RCC 7860 (cell line): ENCODE results near the gene TAOK1.
"Not testable (repeated sequence)": the region's sequence is repeated elsewhere in the genome, so short reads cannot be mapped to it uniquely, and the experiment has no call there.

Experiments
- DNase-seq: peaks from one replicate; pipeline ENCODE4 v3.0.0-alpha.2; 2015; ENCODE audit warnings: low spot score
- FAIRE-seq: peaks from 2 replicates; lab custom pipeline; 2012; peaks lifted over from hg19 to GRCh38; lab: Jason Lieb, UNC

TAOK1 gene

DNA sequence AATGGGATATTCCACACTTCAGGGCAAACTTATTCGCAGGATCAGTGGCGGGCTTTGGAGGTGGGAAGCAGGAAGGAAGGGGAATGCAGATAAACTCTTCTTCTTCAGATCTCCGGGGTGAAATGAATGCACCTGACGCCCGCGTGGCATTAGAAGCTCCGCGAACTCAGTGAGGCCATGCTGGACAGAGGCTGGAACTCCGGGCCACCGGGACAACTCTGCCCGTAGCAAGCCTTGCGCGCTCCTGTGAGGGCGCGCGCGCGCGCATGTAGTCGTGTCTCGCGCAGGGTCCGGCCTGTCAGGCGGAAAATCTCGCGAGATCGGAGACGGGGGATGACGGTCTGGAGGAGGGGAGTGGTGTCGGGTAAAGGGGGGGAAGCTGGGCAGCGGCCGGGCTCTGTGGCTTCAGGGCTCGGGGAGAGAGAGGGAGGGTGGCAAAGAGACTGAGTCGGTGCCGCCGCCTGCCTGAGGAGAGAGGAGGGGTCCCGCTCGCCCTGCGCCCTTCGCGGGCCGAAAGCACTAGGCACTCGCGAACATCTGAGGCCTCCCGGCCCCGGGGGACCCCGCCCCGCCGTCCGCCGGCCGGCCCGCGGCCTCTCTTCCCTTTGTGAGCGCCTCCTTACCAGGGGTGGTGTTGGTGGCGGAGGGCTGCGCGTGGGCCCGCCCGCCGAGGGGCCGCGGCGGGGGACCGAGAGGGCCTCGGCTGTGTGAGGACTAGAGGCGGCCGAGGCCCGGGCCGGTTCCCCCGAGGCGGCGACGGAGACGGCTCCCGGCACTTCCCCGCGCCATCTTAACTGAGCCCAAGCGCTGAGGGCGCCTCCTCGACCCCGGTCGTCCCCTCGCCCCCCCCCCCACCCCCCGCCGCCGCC, at the start of gene TAOK1:
TAOK1 (plus strand) TSS at position 382 of the 869 bp plus-strand sequence. CDS start 61,186 bp downstream, outside the sequence.
- FAIRE-seq = peak; percentile 80

DNA sequence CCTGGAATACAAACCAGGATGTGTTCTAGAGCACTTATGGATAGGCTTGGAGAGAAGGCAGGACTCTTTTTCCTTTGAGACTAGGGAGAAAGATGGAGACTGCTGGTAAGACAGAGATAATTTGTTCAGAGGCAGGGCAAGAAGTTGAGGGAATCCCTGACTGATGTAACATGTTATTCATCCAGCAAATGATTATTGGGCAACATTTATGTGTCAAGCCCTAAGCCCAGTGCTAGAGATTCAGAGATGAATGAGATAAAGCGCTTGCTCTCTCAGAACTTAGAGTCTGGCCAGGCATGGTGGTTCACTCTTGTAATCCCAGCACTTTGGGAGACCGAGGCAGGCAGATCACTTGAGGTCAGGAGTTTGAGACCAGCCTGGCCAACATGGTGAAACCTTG, 48.4 kb upstream of the TAOK1 start:
- no peak for DNase-seq
- no peak for FAIRE-seq

More for the DNA sequence above, at the start of gene TAOK1:
- peak; percentile 93 for DNase-seq

DNA sequence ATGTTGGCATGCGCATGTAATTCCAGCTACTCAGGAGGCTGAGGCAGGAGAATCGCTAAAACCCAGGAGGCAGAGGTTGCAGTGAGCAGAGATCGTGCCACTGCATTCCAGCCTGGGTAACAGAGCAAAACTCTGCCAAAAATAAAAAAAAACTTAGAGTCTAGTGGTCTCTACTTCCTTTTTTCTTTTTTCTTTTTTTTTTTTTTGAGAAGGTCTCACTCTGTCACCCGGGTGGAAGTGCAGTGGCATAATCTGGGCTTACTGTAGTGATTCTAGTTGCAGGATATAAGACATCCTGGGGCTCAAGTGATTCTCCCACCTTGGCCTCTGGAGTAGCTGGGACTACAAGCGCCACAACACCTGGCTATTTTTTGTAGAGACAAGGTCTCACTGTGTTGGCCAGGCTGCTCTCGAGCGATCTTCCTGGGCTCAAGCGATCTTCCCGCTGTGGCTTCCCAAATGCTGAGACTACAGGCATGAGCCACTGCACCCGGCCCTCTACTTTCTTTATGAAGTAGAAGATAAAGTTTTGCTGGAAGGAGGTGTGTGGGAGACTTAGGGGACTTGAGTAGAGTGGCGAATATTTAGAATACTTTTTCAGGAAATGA, 47.9 kb upstream of the TAOK1 start:
- DNase-seq = no peak
- no peak for FAIRE-seq

DNA sequence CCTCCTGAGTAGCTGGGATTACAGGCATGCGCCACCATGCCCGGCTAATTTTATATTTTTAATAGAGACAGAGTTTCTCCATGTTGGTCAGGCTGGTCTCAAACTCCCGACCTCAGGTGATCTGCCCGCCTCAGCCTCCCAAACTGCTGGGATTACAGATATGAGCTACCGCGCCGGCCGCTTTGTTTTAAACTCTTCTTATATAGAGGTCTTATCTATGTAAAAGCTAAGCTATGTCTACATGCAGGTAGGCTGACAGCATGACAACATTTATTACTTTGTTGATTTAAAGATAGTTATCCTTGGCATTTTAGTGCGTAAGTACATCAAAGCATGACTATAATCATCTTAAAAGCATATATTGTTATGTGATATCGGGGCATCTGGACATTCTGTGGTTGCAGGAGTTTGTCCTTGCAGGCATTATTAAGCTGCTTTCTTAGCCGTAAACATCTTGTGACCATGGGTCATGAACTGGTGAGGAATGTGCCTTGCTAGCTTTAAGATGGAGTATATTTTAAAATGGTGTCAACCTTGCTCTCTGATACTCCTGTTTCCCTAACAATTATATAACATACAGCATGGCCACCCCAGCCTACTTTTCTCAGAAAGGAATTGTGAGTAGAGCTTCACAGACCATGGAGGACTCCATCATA, 45.8 kb upstream of the TAOK1 start:
- FAIRE-seq (no peak), DNase-seq (no peak)

DNA sequence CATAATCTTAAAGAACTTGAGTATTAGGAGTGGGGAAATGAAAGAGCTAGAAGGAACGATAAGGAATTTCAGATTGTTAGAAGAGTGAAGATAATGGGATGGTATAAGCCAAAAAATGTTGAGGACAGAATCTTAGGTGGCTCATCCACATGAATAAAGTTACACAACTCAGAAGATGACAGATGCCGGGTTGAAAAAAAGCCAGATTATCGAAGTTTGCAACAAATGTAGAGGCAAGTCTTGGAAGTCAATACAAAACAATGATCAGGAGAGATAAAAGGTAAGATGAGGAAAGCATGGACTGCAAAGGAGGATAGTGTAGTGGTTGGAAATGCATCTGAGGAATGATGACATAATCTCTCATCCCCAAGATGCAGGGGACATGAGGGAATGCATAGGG, 45.1 kb upstream of the TAOK1 start:
- DNase-seq = no peak
- no peak for FAIRE-seq

DNA sequence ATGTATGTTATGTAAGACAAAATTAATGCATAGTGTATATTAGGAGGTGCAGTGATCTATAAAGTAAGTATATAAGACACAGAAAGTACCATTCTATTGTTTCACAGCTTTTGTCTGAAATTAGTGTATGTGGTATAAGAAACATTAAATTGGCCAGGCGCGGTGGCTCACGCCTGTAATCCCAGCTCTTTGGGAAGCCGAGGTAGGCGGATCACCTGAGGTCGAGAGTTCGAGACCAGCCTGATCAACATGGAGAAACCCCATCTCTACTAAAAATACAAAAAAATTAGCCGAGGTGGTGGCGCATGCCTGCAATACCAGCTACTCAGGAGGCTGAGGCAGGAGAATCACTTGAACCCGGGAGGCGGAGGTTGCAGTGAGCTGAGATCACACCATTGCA, 44.7 kb upstream of the TAOK1 start:
- not testable (repeated sequence) for FAIRE-seq, DNase-seq

DNA sequence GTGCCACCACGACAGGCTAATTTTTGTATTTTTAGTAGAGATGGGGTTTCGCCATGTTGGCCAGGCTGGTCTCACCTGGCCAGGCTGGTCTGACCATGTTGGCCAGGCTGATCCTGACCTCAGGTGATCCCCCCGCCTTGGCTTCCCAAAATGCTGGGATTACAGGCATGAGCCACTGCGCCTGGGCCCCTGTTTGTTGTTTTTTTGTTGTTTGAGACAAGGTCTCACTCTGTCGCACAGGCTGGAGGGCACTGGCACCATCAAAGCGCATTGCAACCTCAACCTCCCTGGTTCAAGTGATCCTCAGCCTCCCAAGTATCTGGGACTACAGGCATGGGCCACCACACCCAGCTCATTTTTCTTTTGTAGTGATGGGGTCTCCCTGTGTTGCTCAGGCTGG, 43.7 kb upstream of the TAOK1 start:
- FAIRE-seq = no peak

DNA sequence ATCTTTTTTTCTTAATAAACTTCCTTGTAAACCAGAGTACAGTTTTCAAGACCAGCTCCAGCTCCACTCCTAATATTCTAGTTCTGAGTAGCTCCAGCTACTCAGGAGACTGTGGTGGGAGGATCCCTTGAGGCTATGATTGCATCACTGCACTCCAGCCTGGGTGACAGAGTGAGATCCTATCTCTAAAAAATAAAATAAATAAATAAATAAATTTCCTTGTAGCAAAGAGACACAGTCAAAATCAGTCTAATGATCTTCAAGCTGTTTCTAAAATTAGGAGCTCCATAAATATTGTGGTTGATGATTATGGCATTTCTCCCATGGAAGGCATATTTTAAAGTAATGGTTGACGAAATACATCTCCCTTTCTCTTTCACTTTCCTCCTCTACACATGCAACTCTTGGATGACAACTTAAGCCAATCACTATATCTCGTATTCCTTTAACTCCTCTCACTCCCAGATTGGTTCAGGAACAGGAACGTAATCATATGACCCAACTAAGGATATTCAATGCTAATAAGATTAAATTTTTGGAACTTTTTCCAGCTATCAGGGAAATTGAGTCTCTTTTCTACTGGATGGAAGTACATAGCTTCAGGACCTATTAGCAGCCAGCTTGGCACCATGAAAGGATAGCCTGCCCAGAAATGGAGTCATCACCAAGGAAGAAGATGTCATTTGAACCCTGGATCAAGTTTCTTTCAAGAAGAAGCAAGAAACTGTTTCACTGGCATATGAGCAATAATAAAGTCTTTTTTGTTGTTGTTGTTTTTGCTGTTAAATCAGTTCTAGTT, 42.1 kb upstream of the TAOK1 start:
- DNase-seq (no peak), FAIRE-seq (no peak)

More for the DNA sequence above, 43.7 kb upstream of the TAOK1 start:
- no peak for DNase-seq

DNA sequence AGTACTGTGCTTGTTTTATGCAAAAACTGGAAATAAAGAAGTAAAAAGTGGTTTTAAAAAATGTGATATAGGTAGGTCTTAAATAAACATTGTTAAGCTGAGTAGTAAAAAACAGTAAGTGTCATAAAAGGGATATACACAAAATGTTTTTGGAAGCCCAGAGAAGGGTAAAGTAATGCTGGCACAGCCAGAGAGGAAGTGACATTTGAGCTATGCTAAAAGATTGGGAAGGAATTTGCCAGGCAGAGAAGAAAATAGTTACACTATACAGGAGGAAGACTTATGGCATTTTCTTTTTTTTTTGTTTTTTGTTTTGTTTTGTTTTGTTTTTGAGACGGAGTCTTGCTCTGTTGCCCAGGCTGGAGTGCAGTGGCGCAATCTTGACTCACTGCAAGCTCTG, 40.8 kb upstream of the TAOK1 start:
- FAIRE-seq = no peak

DNA sequence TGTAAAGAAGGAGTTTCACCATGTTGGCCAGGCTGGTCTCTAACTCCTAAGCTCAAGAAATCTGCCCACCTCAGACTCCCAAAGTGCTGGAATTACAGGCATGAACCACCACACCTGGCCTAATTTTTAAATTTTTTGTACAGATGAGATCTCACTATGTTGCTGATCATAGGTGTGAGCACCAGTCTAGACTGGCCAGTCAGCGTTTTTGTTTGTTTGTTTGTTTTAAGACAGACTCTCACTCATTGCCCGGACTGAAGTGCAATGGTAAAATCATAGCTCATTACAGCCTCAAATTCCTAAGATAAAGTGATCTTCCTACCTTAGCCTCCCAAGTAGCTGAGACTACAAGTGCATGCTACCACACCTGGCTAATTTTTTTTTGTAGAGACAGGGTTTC, 38.0 kb upstream of the TAOK1 start:
- DNase-seq = no peak
- no peak for FAIRE-seq

More for the DNA sequence above, 40.8 kb upstream of the TAOK1 start:
- DNase-seq = no peak

DNA sequence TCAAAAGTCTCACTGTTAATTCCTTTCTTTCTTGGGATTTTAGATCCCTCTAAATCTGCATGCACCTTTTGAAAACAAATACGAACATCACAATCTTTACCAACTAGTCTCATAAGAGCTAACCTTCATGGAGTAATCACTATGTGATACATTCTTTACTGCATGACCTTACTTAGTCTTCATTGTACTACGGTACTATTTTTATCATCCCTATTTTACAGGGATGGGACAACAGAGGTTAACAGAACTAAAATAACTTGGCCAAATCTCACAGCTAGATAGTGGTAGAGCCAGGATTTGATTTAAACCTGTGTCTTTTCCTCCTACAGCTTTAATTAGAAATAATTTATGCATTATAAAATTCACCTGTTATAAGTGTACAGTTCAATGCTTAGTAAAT, 32.9 kb upstream of the TAOK1 start:
- no peak for DNase-seq
- FAIRE-seq = no peak

DNA sequence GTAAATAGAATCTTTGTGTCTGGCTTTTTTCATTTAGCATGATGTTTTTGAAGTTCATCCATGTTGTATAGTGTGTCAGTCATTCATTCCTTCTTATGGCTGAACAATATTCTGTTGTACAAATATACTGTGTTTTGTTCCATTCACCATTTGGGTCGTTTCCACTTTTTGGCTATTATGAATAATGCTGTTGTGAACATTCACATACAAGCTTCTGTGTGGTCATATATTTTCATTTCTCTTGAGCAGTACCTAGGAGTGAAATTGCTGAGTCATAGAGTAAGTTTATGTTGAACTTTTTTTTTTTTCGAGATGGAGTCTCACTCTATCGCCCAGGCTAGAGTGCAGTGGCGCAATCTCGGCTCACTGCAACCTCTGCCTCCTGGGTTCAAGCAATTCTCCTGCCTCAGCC, 32.3 kb upstream of the TAOK1 start:
- no peak for FAIRE-seq
- DNase-seq = no peak

DNA sequence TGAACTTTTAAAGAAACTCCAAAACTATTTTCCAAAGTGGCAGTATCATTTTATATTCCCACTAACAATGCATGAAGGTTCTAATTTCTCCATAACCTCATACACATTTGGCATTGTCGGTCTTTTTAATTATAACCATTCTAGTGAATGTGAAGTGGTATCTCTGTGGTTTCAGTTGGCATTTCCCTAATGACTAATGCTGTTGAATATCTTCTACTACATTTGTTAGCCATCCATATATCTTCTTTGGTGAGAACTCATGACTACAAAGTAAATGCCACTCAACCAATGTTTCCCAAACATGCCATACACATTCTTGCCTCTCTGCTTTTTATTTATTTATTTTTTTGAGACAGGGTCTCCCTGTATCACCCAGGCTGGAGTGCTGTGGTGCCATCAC, 31.7 kb upstream of the TAOK1 start:
- DNase-seq (peak; percentile 50), FAIRE-seq (peak; percentile 35)

DNA sequence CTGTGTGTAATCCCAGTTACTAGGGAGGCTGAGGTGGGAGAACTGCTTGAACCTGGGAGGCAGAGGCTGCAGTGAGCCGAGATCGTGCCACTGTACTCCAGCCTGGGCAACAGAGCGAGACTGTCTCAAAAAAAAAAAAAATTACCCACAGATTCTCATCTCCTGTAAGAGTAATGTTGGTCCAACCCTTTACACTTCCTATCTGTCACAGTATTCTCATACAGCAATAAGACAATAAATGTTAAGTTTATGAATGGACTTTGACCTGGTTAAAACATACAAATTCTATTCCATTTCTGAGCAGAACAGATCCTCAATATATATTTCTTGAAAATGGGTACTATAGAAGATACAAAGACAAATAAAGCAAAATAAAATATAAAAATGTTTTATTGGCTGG, 30.4 kb upstream of the TAOK1 start:
- FAIRE-seq (no peak), DNase-seq (no peak)

DNA sequence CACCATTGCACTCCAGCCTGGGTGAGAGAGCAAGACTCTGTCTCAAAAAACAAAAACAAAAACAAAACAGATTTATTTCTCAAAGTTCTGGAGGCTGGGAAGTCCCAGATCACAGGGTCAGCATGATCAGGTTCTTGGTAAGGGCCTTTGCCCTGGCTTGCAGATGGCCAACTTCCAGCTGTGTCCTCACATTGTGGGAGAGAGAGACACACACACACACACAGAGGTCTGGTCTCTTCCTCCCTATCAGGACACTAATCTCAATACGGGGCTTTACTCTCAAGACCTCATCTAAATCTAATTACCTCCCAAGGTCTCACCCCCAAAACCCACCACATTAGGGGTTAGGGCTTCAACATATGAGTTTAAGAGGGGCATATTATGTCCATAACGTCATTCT, 26.4 kb upstream of the TAOK1 start:
- no peak for FAIRE-seq

DNA sequence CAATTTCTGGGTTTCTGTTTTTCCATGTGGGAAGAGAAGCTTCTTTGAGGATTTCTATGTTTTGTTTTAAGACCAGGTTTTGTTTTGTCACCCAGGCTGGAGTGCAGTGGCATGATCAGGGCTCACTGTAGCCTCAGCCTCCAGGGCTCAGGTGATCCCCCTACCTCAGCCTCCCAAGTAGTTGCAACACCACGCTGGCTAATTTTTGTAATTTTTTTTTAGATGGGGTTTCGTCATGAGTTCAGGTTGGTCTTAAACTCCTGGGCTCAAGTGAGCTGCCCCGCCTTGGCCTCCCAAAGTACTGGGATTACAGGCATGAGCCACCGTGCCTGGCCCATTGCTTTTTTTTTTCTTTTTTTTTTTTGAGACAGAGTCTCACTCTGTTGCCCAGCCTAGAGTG, 25.5 kb upstream of the TAOK1 start:
- DNase-seq (no peak), FAIRE-seq (no peak)

More for the DNA sequence above, 26.4 kb upstream of the TAOK1 start:
- DNase-seq = no peak

DNA sequence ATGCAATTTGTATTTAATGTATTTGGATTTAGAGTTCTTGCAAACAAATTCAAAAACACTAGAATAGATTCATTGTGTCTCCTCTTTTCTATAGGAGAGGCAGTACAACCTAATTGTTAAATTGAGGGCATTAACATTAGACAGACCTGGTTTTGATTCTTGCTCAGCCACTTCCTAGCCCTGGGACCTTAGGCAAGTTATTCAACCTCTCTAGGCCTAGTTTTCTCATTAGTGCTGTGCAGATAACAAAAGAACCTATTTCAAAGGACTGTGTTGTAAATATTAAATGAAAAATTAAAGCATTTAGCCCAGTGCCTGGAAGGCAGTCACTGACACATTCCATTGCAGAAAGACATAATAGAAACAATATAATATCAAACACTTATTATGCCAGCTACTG, 22.0 kb upstream of the TAOK1 start:
- DNase-seq = no peak
- no peak for FAIRE-seq

DNA sequence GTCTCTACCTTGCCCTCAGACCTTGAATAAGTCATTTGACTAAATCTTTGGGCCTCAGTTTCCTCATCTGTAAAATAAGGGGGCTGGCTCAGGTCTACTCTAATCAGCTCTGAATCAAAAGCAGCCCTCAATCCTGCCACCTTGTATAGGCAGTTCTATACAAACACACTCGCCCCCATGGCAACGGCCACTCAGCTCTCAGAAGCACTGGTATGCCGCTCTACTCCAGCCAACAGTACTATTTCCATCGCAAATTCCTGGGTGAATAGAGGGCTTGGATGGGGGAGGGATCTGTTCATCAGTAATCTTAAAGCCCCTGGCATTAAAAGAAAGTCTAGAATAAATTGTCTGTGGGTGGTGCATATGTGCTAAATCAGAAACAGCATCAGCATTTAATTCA, 21.2 kb upstream of the TAOK1 start:
- DNase-seq = no peak

DNA sequence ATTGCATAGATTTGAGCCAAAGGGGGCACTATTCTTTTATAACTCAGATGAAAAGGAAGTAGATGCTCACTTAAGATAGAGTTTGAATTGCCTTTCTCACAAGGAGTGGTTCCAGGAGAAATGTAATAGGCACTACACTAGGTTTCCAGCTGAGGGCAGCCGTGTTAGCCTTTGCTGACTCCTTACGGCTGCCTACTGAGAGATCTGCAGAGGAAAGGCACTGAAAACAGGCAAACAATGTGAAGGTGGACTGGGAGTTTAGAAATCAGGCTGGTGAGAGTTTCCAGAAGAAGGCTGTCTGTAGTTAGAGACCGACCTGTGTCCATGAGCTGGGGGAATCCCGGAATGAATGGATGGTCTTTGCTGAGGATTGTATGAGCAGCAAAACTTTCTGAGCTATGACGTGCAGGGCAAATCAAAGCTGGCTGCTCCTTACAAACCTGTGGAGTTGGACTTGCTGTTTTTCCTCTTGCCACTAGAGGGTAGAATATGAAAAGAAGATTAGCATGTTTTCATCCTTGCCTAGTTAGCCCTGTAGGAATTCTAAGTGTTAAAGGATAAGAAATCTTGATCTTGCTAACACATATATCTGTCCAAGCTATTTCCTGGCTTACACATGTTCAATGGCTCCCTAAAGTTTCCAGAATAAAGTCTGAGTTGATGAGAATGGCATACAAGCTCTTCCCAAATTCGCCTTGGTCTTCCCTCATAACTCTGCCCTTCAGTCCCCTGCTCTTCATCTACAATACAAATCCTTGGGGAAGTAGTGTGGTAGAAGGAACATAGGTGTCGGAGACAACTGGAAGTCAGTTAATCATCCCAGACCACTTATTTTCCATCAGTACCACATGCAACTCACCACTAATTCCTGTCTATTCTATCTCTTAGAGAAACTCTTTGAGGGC, 20.1 kb upstream of the TAOK1 start:
- peak; percentile 70 for DNase-seq
- peak; percentile 81 for FAIRE-seq

More for the DNA sequence above, 21.2 kb upstream of the TAOK1 start:
- FAIRE-seq = no peak
